Cardiac atrium fibroblast (primary cell): Measurements from ENCODE around the gene TDRKH. TPM values are rescaled to one million over a fixed set of nuclear protein-coding genes. Genes with fewer than 3 reads are reported as not detected.

Experiments used
- total RNA-seq: library from RNA; depleted of rRNA; stranded (reverse); fragments of >200 nt; gene quantifications from 2 replicates; pipeline ENCODE4 v1.2.3, GENCODE V29; 2015

The TDRKH gene
- total RNA-seq = 0.65 and 1.8 TPM in 2 replicates

DNA sequence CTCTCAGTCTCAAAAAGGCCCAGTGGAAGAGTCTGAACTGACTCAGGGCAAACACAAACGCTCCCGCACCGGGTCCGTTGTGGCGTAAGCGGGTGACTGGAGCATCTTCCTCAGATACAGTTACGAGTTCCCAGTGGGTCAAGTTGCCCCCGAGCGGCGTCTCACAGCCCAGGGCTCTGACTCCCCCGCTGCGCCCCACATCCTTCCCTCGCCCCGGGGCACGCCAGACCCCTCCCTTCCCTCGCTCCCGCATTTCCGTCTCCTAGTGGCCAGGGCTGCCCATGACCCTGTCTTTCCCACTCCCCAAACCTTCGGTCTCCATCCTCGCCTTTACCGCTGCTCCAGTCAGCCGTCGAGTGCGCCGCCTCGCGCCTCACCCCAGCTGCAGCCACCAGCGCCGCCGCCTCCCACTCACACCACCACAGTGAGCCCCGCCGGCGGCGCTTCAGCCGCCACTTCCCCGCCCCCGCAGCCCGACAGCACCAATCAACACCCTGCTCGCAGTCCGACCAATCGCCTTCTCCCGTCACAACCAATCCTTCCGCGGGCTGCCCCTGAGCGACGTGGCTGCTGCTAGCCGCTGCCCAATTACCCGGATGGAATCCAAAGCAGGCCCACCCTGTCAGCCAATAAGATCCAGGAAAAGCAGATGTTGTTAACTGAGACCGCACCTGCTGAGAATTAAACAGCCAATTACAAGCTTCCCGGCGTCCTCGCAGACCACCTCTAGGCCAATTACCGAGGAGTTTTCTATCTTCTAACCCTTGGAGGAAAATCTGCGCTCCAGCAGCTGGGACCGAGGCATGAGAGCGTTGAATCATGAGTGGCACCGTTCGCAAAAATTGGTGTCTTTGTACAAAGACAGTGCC is at the start of gene TDRKH:
Gene TDRKH (minus strand): TSS at position 430 of the 869 bp plus-strand sequence. CDS start 7,478 bp downstream, outside the sequence.

DNA sequence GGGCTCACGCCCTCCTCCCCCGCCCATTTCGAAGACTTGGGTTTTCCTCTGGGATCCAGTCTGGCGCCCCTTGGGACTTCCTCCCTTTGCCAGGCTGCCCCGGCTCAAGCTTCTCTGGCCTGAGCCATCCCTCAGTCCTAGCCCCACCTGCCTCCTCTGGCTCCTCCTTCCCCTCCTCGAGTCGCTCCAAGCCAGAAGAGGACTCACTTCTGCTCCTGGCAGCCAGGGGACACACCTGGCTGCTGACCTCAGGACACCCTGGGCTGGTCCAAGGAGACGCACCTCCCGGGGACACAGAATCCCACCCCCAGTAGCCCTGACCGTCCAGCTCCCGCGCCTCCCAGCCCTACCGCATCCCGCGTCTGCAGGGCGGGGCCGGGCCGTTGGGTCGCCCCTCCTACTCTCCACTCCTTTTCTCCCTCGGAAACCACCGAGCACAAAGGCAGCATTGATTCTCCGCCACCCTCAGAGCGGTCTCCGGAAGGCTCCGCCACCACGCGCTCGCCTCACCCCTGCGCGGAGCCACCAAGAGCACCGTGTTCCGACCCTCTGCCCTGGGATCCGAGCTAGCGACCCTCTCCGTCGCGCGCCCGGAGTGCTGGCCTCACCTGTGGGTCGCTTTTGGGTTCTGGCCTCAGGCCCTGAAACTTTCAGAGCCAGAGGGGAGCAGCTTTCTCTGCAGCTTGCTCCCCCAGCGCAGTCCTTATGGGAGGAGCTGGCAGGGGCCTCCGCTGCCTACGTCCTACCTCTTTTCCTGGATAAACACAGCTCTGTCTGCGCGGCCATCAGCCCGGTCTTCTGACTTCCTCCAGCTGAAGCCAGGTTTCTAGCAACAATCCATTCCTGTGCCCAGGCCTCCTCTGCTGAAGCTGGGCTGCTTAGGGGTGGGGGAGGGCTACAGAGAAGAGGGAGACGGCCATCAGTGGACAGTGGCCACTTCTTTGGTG is 49.4 kb upstream of the TDRKH start, which contains the start of gene C2CD4D:
Gene C2CD4D (minus strand): TSS at position 364 of the 947 bp plus-strand sequence. CDS start 831 bp downstream, outside the sequence.

GRCh38 chr1:151831605-151832004 is 41.3 kb upstream of the TDRKH start, which contains the start of gene RORC:
TSS of gene RORC (minus strand) at chr1:151831802. CDS start at chr1:151831764, 38 bp downstream.

DNA sequence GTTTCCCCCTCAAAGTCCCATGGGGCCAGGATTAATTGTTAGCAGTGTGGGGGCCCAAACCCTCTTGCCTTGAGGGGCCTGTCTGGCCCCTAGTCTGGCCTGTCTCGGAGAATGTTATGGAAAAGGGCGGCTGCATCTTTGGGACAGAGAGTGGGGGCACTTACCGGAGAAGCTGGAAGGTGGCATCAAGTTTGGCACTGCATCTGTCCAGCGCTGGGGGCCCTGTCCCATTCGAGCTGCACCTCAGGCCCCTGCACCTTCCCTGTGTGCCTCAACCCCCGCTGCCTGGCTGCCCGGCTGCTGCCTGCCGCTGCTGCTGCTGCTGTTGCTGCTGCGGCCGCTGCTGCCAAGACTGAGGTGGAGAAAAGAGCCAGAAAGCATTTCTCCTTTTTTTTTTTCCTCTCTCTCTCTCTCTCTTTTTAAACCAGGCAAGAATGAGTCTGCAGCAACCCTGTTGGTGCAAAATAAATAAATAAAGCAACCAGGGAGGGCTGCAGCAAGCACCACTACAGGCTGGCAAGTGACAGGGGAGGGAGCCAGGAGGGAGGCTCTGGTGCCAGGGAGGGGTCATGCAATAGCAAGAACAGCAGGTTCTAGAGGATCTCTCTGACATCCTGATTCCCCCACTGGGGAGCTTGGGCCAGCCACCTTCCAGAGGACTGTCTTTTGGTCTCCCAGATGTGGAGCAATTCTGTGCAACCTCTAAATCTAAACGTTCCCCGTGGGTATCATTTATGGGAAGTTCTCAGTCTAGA is 14.9 kb upstream of the TDRKH start, which contains the start of gene LINGO4:
Gene LINGO4 (minus strand): TSS at position 354 of the 755 bp plus-strand sequence. CDS start 2,715 bp downstream, outside the sequence.

DNA sequence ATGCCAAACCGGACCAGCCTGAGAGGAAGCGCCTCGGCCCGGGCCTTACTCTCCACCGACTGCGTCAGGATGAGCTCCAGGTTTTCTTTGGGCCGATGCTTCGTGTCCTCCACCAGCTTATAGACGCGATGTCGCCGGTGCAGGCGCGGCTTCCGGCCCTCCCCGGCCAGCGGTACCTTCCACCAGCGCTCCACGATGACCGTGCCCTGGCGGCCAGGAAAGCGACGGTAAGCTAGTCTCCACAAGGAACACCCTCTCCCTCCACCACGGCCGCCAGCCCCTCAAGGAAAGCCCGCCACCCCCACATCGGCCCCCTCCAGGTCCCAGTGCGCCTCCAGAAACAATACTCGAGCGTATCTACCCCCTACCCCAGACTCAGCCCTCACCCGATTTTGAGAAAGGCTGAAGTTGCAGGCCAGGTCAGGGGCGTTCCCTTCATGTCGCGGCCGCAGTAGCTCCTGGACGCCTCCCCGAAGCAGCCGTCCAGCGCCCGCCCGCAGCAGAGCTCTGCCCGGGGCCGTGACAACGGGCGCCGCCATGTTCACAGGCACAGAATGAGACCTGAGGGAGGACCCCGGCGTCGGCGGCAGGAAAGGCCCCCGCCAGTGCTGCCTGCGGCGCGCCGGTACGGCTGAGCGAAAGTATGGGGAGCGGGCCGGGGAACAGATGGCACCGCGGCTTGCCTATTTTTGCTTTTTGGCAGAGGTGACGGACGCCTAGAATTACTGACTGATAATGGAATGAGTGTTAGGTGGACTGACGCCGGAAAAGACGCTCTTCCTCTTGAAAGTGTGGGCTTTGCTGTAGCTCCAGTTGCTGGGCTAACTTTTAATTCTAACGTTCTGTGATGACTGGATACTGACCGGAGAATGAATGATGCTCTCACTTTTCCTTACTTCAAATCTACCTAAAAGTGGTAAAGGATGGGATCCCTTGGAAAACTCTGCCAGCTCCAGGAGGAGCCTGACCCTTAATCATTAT is 27.1 kb downstream of the TDRKH start, which contains the start of gene MRPL9:
Gene MRPL9 (minus strand): TSS at position 556 of the 981 bp plus-strand sequence. CDS start 17 bp downstream, at position 539.

Other genes with a start within 250 kb of the TDRKH start
- gene SNX27, start 178.4 kb downstream of the TDRKH start, total RNA-seq = 7.8 and 10.2 TPM in 2 replicates
- not detected in 2 replicates for gene CELF3, start 73.7 kb downstream of the TDRKH start, total RNA-seq
- gene RIIAD1, start 69.0 kb downstream of the TDRKH start, total RNA-seq = not detected in 2 replicates
- 39.0 and 56.5 TPM in 2 replicates for gene MRPL9, start 27.0 kb downstream of the TDRKH start, total RNA-seq
- gene LINGO4, start 14.9 kb upstream of the TDRKH start, total RNA-seq = not detected in 2 replicates
- not detected in 2 replicates for gene RORC, start 41.3 kb upstream of the TDRKH start, total RNA-seq
- gene C2CD4D, start 49.3 kb upstream of the TDRKH start, total RNA-seq = not detected in 2 replicates
- not detected in 2 replicates for gene THEM5, start 63.2 kb upstream of the TDRKH start, total RNA-seq
- 10.4 and 18.6 TPM in 2 replicates for gene THEM4, start 119.0 kb upstream of the TDRKH start, total RNA-seq
- gene S100A10, start 203.4 kb upstream of the TDRKH start, total RNA-seq = 247 and 259 TPM in 2 replicates
- 391 and 483 TPM in 2 replicates for gene S100A11, start 246.5 kb upstream of the TDRKH start, total RNA-seq